Measurements from ENCODE around the gene NOSIP.

NOSIP gene

DNA sequence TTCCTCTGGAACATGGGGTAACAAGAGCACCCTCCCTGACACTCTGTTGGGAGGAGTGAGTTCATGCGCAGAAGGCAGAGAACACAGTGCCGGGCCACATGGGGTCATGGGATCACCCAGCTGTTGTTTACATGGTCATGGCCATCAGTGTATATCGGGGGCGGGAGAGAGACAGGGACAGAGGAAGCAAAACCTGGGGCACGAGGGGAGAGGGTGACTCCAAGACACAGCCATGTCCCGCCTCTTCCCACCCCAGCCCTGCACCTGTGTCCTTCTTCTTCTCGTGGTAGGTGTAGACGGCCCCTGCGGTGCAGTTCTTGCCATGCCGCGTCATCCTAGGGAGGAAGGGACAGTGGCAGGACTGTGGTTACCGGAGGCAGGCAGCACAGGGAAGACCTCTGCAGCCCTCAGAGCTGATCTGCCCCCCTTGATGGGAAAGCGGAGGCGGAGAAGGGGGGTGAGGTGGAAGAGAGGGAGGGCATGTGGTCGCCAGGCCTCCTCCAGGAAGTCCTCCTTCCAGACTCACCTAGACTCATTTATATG lies 19.9 kb downstream of the NOSIP start:
- TF ChIP-seq, protein P1, sequence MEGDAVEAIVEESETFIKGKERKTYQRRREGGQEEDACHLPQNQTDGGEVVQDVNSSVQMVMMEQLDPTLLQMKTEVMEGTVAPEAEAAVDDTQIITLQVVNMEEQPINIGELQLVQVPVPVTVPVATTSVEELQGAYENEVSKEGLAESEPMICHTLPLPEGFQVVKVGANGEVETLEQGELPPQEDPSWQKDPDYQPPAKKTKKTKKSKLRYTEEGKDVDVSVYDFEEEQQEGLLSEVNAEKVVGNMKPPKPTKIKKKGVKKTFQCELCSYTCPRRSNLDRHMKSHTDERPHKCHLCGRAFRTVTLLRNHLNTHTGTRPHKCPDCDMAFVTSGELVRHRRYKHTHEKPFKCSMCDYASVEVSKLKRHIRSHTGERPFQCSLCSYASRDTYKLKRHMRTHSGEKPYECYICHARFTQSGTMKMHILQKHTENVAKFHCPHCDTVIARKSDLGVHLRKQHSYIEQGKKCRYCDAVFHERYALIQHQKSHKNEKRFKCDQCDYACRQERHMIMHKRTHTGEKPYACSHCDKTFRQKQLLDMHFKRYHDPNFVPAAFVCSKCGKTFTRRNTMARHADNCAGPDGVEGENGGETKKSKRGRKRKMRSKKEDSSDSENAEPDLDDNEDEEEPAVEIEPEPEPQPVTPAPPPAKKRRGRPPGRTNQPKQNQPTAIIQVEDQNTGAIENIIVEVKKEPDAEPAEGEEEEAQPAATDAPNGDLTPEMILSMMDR (conservative IDR thresholded peaks at IDR 0.05; ENCODE audit: low read depth, low read length), result no peak
- no peak for DNase-seq (ENCODE audit: low read depth)
- no peak overlapping the region for H3K4me3 ChIP-seq (ENCODE audit: low read depth, low read length)

DNA sequence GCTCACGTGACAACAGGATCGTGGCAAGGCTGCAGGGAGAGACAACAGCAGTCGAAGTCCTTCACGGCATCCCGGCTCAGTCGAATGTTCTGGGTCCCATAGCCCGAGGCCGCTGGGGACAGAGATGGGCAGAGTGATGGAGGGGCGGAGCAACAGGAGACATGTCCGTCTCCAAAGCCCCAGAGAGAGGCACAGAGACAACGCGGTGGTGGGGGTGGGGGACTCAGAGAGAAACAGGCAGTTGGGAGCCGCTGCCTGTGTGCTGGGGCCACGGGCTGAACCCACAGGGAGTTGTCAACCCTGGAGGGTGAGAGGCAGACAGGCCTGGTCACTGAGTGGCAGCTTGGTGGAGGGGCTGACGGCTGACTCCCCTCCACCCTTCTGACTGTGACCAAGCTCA lies 20.4 kb downstream of the NOSIP start:
- H3K4me3 ChIP-seq (ENCODE audit: low read depth, low read length), result no peak overlapping the region
- no peak for DNase-seq (ENCODE audit: low read depth)
- TF ChIP-seq, protein P1 (conservative IDR thresholded peaks at IDR 0.05; ENCODE audit: low read depth, low read length), result no peak

DNA sequence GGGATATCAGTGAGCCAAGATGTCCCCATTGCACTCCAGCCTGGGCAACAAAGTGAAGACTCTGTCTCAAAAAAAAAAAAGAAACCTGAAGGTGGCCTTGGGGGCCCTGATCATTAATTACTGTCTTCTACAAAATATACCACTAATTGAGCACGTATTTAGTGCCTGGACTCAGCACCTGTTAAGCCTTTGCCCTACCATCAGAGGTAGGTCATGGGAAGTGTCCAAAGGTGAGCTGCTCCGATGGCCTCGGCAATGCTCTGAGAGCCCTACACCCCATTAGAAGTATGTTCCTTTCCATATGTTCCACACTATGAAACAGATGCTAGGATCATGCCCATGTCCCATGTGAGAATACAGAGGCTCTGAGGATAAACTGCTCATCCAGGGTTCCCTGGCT lies 20.9 kb downstream of the NOSIP start:
- DNase-seq (ENCODE audit: low read depth), result no peak
- TF ChIP-seq, protein P1 (conservative IDR thresholded peaks at IDR 0.05; ENCODE audit: low read depth, low read length), result no peak
- no peak overlapping the region for H3K4me3 ChIP-seq (ENCODE audit: low read depth, low read length)

DNA sequence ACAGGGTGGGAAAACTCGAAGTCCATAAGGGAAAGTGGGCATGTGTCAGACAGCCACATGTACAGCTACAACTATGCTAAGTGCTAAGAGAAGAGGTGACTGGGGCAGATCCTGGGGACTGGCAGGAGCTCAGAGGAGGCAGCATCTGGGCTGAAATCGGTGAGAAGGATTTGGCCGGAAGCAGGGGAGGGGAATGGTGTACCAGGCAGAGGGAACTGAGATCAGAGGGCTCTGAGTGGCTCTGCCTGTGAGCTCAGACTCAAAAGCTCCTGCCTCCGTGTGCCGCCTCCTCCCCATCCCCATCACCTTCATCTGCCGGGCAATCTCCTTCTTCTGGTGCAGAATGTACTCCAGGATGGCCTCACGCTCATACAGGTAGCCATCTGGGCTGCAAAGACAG lies 21.8 kb downstream of the NOSIP start:
- no peak overlapping the region for H3K4me3 ChIP-seq (ENCODE audit: low read depth, low read length)
- no peak for DNase-seq (ENCODE audit: low read depth)
- TF ChIP-seq, protein P1 (conservative IDR thresholded peaks at IDR 0.05; ENCODE audit: low read depth, low read length), result no peak

DNA sequence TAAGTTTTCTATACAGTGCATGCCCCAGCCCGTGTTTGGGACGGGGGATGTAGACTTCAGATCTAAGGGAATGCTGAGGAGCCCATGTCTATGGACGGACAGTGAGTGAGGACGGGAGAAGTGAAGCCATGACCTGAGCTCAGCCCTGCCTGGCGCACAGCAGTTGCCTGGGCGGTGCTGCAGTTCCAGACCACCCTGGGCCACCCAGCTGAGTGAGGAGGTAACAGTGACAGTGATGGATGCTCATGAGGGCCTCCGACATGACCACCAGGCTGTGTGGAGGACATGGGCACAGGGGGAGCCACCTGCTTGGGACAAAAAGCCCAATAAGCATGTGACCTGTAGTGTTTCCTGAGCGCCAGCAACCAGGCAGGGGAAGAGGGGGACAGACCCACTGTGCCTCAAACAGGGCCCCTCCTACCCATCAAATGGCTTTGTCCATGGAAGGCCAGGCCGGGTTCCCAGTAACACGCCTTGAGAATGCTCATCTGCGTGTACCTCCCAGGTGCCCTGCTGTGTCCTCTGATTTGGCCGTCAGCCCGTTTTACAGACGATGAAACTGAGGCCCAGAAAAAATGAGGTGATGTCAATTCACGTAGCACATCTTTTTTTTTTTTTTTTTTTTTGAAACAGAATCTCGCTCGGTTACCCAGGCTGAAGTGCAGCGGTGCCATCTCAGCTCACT lies 22.6 kb downstream of the NOSIP start:
- DNase-seq (ENCODE audit: low read depth), result no peak
- TF ChIP-seq, protein P1 (conservative IDR thresholded peaks at IDR 0.05; ENCODE audit: low read depth, low read length), result no peak
- no peak overlapping the region for H3K4me3 ChIP-seq (ENCODE audit: low read depth, low read length)

DNA sequence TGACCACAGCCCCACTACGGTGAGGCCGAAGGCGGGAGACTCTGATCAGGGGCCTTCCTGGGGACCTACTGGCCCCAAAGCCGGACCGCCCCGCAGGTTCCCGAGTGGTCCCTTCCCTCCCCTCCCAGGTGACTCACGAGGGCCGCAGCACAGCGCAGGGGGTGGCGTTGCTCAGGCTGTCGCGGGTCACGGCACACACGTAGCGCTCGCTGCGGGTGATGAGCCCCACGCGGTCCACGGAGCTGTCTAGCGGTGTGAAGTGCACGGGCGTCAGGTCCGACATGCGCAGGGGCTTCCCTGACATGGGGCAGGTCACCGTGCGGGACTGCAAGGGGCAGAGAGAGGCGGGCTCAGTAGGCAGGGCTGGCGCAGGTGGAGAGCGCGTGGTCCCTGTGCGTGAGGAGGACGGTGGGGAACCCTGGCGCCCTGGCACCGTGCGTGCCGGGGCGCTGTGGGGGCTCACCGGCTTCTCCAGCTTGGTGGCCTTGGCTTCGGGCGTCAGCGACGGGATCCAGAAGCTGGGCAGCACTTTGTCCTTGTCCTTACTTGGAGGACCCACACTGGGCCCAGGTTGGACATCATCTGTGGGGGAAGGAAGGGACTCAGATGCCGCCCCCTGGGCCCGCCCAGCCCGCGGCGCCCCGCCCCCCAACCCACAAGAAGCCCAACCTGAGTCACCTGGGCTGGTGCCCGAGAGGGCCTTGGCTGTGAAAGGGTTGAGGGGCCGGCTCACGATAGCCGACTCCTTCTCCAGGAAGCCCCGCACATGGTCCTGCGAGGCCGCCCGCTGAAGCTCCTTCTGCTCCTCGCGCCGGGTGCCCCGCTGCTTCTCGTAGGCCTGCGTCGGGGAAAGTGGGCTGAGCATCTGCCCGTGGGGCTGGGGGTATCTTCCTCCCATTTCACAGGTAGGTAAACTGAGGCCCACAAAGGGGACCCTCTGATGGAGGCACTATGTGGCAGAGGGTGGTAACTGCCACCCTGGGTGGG lies 23.7 kb downstream of the NOSIP start:
- no peak overlapping the region for H3K4me3 ChIP-seq (ENCODE audit: low read depth, low read length)
- DNase-seq (ENCODE audit: low read depth), result no peak
- TF ChIP-seq, protein P1 (conservative IDR thresholded peaks at IDR 0.05; ENCODE audit: low read depth, low read length), result no peak
